CD4-positive, alpha-beta T cell treated with Interferon alpha-2 for 1 hour (primary cell): ENCODE measurements around the gene TMF1.
A peak's percentile ranks its signal among the peaks of the same experiment; 100 is the strongest.

Source experiments
- DNase-seq, 2 donors: peaks; one replicate each; pipeline ENCODE4 v3.0.0-alpha.2; 2020 to 2022

Gene TMF1

DNA sequence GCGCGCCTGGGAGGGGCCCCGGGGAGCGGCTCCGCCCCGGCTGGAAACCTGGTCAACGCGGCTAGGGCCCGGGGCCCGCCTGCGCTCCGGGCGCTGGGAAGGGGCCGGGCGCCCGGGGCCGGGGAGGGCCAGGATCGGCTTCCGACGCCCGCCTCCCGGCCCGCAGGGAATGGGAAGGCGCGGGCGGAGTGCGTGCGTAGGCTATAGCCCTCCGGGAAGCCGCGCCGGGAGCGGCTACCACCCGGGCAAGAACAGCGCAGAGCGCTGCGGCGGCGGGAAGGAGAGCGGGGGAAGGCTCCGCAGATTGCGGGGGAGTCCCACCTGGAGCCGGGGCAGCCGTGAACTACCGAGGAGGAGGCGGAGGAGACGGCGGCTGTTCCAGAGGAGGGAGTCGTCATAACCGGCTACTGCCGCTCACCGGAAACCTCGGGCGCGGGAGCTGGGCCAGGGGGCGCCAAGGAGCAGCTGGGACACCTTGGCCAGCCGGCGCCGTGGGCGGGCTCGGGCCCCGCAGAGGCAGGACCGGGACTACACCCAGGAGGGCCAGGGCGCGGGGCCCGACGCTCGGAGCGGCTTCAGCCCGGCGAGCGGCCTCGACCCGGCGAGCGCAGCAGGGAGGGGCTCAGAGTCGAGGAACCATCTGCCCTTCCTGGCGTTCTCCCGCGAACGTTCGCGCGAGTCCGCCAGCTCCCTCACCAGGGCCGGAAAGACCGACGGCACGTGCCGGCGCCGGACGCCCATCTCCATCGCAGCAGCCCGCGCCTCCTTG, 38.7 kb downstream of the TMF1 start, which contains the start of gene EOGT:
EOGT (minus strand) TSS at position 432 of the 769 bp plus-strand sequence. CDS start 3,838 bp downstream, outside the sequence.
- DNase-seq, result peak; percentile 74 to 86

DNA sequence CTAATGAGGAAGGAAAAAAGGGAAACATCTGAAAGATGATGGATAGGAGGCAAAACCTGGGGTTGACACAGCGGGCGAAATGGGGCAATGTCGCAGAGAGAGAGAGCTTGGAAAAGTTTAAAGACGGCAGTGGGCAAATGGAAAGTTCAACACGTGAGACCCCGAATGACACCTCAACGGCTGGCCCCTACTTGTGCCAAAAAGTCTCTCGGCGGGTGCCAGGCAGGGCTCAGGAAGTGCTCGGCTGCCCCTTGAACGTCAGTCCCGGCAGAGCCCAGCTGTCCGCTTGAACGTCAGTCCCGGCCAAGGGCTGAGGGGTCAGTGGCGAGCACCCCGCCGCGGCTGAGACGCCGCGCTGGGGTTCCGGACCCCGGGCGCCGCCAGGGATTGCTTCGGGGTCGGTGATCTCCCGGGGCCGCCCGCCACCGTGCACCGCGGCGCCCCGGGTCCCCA, 39.3 kb downstream of the TMF1 start:
- DNase-seq, result peak; percentile 17 to 38

DNA sequence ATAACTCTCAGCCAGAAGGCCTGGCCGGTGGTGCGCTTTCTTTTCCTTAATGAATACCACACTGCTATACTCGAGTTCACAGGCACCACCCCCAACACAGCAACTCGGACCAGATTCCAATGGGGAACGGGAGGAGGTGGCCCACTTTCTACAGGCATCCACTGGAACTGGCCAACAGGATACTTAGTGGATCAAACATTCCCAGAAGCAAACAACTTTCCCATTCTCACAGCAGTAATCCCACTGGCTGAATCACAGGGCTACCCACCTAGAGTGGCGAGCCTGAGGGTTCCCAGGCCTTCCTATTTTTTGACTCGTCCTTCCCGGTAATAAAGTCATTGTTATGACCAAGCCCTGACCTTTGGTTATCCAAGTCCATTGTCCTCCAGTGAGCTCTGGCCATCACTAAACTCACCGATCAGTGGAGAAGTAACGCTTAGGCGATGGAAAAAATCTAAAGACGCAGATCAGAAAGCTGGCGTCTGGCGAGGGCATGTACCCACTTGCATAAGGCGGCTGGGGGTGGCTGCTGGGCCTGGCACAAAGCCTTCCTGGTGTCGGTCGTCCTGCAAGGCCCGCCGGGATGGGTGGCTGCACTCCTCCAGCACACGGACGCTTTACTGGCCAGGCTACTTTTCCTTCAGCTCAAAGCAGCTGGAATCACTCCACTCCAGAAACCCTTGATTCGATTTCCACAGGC, 39.9 kb downstream of the TMF1 start:
- DNase-seq, result no peak

DNA sequence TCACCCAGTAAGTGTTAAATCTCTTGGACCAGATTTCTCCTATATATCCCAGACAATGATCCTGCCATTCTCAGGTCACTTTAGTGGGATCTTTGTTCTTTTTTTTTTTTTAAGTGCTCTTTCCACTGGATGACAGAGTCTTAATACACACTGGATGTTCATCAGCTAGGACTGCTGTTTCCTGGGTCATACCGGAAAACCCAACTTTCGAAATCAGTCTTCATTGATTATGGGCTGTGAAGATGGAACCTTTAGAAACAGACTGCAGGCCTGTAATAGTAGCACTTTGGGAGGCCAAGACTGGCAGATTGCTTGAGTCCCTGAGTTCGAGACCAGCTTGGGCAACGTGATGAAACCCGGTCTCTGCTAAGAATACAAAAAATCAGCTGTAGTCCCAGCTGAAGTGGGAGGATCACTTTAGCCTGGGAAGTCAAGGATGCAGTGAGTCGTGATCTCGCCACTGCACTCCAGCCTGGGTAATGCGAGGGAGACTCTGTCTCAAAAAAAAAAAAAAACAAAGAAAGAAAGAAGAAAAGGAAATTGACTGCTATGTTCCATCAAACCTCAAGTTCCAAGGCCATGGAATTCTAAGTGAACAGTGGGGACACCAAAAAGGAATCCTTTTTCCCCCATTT, 40.9 kb downstream of the TMF1 start:
- DNase-seq, result no peak

DNA sequence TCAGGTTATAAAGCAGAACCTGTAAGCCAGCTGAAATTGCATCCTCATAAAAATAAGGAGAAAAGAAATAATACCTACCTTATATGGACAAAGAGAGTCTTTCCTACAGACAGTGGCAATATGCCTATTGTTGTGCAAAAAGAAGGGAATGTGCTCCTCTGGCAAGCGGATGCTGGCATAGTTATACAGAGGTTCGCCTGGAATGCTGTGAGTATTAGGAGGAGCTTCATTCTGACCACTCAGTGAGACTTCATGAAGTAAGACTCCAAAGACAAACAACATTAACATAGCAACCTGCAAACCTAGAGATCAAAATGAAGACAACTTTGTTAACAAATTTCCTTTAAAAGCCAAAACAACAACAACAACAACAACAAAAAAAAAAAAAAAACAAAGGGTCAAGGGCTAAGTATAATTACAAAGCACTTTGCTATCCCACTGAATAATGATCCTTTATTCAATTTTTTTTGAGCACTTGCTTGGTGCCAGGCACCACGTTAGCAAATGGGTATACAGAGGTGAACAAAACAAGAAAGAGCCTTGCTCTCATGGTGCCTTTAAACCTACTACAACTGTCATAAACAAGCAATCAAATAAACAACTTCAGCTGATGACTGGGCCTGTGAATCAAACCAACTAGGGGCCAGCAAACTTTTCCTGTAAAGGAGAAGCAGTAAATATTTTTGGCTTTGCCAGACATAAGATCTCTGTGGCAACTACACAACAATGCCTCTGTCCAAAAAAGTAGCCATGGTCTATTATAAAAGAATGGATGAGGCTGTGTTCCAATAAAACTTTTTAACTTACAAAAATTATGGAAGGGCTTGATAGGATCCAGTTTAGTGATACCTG, 42.3 kb downstream of the TMF1 start:
- no peak for DNase-seq

DNA sequence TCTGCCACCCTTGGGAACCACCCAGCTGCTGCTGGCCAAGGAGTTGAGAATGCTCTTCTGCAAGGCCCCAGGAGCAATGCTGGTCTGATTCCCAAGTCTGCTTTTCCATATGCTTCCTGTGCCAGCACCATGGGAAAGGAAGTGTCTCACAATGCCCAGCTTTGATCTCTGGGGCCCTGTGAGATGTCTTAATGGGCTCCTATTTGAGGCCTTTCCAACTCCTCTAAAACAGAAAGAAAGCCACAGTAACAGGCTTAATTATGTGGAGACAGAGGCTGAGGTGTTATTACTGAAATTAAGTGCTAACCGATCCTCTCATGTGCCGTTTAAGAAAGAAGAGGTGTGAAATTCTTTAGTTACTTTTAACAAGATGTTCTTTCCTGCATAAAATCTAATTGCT, 43.2 kb downstream of the TMF1 start:
- DNase-seq, result no peak

DNA sequence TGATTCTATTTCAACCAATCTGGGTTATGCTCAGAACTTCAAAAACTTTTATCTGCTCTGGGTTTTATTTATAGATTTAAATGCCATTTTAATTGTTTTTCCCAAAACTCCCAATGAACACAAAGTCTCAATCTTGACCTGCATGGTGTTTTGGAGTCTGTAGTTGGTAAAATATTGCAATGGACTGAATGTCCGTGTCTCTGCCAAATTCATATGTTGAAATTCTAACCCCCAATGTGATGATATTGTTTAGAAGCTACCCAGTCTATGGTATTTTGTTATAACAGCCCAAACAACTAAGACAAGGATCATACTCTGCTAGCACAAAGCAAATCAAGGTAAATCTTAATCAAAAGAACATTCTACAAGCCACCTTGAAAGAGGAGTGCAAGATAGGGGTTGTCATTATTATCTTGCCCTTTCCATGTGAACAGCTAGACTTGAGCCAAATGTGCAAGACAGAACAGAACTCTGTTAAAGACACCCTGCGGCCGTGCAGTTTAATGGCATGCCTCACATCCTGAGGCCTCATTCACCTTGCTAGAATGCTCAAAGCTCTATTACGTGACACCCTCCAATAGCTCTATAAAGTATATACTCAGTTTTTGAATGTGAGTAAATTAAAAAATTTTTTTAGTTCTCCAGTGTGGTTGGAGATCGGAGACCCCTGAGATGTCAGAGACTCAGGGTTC, 46.2 kb downstream of the TMF1 start:
- no peak for DNase-seq

DNA sequence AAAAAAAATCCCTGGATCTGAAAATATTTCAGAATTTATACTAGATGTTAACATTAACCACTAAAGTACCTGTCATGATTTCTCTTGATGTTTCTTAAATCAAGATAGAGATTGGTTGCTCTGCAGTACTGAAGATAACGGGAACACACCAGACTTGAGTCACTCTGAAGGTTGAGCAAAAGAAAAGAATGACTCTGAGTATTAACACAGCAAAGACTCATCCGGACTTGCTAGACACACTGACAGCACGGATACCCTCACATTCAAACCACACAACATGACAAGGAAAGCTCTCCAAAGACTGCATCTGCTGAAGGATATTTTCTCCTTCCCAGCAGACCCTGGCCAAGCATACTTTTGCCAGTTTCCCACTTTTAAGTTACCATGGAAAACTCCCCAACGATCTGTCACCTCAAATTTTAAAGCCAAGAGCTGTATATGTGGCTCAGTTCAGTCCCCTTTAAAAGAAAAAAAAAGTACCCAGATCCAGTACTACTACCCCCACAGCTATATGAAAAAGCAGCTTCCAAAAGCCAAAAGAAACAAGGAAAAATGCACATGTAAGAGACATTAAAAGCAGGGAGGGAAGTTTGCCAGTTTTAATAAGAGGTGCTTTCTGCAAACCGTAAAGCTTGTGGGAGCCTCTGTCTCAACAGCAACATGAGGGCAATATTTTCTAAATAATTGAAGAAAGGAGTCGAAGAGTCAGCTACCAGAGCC, 46.9 kb downstream of the TMF1 start:
- DNase-seq, result no peak

DNA sequence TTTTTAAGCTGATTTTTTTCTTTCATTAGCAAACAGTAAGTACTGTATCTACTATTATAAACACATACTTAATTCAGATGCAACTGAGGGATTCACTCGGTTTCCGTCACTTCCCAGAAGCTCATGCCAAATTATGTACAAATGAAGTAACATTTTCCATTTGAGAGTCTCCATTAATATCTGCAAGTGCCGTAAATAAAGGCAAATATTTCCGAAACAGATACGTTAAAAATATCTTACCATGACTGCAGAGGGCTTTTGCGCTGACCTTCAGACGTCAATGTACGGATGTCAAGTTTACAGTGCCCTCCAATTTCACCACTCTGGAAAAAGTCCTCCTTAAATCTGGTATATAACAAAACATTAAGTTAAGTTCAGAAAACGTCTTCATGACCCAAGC, 48.0 kb downstream of the TMF1 start:
- DNase-seq, result no peak

DNA sequence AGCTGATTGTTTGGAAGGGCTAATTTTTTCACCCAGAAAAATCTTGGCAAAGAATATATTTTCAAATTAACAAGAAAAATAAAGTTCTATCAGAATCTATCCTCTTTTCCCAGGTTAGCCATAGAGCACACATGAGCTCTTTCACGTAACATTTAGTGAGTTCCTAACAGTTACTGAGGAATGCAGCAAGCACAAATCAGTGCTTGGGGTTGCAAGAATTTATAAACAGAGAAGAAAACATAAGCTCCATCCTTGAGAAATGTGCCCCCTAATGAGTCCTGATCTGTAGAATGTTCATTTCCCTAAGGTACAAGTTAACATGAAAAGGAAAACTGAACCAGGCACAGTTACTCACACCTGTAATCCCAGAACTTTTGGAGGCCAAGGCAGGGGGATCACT, 52.5 kb downstream of the TMF1 start:
- DNase-seq, result no peak

DNA sequence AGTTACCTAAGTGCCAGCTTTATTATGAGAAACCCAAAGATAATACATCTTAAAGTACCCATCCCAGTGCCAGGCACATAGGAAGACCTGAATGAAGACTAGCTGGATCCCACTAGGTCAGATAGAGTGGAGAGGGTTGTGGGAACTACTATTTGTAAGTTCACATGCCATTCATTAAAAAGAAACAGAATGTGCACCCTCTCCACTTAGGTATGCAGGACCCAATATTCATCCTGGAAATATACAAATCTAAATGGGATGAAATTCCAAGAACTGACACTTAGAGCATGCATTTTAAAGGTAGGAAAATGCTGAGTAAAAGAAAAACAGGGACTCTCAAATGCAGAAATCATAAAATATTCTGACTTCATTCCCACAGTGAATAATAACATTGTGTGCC, 53.0 kb downstream of the TMF1 start:
- DNase-seq, result no peak

DNA sequence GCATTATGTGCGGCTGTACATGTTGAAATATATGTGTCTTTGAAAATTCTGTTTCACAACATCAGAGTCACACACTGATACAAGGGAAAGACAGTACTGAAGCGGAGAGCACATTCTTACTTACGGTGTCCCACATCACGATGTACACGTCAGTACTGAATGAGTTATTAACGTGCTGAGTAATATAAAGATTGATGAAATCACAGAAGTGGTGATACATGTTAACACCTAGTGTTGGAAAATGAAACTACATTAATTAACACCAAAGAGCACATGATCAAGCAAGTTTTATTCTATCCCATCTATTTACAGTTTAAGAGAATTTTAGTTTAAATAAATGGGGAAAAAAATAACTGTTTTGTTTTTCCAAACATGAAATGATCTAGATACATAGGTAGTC, 54.2 kb downstream of the TMF1 start:
- DNase-seq, result no peak

DNA sequence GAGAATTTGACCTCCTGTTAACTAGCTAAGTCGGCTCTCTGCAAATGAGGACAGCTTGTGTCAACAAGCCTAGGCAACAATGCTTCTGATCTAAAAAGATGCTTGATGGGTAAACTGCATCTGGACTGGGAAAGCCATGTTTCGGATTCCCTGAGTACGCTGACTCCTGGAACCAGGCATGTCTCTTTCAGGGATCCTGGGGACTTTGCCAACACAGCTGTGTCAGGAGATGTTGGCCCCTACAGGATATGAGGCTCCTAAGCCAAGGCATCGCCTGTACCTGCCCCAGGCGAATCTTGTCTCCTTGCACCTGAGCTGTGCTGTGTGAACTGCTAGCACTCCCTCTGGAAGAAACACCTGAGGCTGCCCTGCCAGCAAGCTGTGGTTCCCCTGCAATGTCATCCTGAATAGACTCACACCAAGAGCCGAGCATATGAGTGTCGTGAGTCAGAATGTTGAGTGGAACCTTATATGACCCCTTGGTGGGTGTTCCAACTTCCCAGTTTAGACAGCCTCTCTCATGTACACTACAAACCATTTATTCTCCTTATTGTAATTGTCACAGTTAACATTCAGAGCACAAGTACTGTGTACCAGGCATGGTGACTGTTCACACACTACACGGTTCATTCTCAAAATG, 55.7 kb downstream of the TMF1 start:
- DNase-seq, result no peak

DNA sequence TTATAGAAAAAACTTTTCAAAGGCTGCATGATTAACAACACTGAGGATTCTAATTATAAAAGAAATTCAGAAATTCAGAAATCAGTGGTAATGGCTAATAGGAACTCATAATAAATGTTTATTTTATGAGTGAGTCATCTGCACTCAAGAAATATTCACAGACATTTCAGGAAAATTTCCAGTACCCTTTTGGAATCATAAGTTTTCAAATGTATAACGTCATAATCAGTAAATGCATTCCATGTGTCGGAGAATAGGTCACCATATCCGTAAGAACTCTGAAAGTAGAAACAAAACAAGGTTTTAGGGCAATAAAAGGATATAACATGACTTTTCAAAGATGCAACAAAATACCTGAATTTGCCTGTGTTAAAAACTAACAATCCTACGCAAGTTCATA, 63.4 kb downstream of the TMF1 start:
- DNase-seq, result no peak

DNA sequence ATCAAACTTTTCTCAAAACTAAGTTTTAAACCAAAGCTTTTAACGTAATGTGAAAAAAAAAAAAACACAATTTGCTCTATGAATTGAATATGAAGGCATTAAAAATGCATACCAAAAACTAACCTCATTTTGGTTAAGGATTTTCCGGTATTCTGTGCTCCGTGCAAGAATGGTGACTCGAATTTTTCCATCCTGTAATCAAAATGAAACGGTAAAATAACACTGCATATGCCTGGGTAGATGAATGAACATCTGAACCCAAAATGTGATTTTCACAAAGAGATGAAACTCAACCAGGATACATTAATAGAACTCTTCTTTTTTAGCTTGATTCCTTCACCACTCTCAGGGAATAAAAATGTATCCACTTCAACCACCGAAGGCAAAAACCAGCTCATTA, 64.8 kb downstream of the TMF1 start:
- no peak for DNase-seq

DNA sequence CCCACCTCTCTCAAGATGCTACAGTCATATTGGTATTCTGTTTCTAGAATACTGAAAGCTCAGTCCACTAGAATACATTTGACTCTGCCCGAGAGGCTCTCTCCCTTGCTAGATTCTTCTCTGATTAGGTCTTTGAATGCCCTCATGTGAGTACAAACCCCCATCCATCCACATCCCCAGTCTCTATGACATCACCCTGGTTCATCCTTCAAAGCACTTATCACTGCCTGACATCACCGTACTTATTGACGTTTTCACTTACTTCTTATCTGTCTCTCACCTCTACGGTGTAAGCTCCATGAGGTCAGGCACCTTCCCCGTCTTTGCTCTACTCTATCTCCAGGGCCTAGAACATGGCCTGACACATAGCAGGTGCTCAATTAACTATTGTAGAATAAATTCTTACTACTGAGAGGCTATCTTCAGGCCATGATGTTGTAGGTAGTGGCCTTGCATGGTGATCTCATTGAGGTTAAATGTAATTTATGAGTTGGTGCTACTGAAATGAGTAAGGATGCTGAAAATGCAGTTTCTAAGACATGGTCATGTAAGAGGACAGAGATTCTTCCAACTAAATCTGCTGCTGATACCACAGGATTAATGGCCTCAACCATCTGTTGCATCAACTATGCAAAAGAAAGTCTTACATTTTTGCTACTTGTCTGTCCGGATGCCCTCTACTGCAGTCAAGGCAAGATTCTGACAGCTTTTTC, 65.5 kb downstream of the TMF1 start:
- no peak for DNase-seq

DNA sequence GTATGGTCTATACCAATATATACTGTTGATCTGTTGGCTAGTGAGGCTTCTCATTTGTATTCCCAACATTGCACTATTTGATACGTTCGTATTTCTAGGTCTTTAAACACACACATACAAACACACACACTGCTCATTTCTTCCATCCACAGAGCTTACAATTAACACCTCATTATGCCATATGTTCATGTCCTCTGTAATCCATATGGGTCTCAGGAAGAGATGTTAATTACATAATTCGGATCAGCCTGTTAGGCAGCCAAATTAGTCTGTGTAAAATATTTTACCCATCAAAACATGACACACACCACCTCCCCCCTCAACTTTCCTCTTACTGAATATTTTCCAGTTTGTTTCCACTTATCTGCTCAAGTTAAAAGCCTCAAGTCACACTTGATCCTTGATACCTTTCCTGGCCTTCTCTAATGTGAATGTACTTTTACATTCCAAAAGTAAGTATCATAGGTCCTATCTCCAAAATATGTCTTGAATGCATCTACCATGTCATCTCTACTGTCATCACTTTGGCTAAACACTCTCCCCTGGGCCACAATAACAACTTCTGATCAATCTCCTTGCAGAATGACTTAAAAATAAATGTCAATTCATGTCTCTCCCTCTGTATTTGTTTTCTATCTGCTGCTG, 66.9 kb downstream of the TMF1 start:
- no peak for DNase-seq

DNA sequence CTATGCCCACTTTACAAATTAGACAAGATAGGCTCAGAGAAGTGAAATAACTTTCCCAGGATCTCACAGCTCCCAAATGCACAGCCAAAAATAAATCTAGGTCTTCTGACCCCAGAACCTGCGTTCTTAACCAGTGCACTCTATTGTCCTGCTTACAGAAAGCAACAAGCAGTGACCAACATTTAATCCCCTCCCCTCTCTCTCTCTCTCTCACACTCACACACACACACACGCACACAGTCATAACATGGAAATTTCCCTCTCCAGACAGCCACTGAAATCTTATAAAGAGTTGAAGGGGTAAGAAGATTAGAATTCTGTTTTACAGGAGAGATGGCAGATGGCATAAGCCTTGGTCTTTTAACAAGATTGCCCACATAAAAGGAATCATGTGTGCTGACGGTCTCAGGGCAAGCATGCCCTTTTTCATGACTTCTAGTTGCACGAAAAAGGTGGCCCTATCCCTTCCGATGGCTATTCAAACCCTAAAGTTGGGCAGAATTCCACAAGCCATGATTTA, 68.1 kb downstream of the TMF1 start:
- no peak for DNase-seq

DNA sequence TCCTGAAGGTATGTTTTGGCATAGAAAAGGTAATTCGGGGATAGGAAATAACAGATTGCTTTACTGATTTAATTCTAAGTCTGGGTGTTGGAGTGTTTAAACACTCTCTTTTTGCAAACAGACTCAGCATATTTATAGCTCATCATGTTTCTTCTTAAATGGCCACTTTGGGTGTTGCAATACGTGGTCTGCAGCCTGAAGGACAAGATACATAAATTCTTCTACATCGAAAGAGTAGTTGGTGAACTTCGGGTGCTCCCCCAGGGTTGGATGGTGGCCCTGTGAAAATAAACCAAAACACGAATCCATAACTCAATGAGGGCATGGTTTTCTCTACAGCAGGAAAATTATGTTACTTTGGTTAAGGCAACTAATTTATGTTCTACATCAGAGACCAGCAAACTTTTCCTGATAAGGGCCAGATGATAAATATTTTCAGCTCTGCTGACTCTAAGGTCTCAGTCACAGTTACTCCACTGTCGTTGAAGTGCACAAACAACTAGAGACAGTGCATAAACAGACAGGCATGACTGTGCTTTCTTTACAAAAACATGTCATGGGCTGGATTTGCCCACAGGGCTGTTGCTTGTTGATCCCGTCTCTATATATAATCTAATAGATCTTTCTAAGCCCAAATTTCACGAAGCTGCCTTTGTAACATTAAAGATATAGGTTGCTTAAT, 74.5 kb downstream of the TMF1 start:
- DNase-seq, result no peak
